SH-SY5Y (cell line): ENCODE results near the gene TMEM117.

ENCODE experiments used
- GATA2 ChIP-seq: IDR thresholded peaks from 2 replicates; pipeline ENCODE4 v1.6.1; 2011; ENCODE audit warnings: mild to moderate bottlenecking, low read depth, low read length
- GATA3 ChIP-seq: IDR thresholded peaks from 2 replicates; pipeline ENCODE4 v1.6.1; 2011; ENCODE audit warnings: low read depth, mild to moderate bottlenecking, low read length, moderate library complexity

Gene TMEM117

DNA sequence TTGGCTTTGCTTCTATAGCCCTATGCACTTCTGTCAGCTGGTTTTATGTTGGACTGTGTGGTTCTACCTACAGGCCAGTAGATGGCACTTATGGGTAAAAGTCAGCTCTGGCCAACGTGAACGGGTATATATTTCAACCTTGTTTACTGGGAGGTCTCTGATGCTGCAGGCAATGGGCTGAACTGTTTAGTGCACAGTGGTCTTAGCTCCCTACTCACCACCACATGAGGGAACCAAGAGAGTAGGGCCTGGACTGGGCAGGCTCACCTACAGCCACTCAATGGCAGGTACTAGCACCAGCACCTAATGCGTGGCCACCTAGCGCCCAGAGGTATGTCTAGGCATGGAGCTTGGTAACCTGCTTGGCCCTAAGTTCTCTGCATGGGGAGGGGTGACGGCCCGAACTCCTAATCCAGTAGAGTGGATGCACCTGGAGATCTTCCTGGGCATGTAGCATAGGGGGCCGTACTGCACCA, 481.8 kb downstream of the TMEM117 start:
- TF ChIP-seq GATA3: no peak
- no peak for TF ChIP-seq GATA2

DNA sequence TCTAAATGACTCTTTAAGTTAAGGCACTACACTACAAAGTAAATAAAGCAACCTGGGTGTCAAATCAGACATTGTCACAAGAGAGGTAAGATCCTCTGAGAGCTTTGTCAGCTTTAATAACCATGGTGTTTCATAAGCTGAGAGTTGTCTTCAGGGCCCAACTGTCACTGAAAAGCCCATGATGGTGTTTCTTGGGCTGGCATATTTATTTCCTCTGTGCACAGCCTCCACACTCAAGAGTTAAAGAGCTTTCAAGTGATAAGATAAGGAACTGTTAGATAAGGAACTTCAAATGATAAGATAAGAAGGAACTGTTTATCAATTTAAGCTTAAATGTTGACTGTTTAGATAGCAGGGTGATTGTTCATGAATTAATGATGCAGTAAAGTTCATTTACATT, 495.4 kb downstream of the TMEM117 start:
- no peak for TF ChIP-seq GATA2
- no peak for TF ChIP-seq GATA3

DNA sequence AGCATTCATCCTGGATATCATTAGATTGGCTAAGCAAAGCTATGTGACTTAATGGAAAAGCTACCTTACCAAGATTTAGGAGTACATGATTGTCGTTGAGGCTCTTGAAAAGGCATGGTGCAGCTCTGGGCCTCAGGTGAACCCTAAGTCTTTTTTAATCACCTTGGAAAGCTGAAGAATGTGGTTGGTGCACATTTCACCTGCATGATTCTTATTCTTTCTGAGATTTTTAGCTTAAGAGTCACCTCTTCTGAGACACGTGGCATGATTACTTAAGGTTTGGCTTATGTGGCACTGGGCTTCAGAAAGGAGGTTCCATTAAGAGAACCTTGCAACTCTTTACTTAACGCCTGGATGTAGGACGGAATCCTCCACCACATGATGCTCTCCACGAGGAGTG, 498.5 kb downstream of the TMEM117 start:
- TF ChIP-seq GATA2 (no peak), GATA3 (no peak)

DNA sequence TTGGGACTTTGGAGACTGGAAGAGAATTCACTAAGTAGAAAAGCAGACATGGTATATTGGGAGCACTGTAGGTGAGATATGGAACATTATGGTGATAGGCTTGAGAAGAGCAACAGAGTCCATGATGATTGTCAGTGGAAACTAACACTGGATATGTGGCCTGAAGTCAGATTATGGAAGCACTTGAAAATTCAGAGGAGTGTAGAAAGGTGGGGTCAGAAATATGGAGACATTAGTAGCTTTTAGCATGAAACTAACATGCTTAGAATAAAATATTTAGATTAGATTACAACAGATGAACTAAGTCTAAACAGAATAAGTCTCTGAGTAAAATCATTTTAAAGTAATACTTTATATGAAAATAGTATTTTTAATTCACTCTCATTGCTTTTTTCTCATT, 499.1 kb downstream of the TMEM117 start:
- no peak for TF ChIP-seq GATA2
- TF ChIP-seq GATA3: no peak

DNA sequence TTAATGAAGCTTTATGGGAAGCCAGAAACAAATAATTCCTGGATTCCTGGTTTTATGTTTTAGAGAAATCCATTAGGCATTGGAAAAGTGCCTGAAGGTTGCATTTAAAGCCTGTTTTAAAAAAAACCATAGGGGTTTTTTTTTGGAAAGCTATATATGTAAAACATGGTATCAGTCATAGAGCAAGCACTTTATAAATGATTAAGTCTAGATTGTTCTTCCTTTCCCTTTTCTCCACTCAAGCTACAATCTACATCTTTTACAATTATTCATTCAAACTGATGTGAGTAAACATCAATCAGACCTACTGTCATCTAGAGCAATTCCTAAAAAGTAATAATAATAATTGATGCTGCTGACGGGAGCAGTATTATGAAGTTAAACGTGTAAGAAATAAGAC, 500.7 kb downstream of the TMEM117 start:
- TF ChIP-seq GATA2 (no peak), GATA3 (no peak)

DNA sequence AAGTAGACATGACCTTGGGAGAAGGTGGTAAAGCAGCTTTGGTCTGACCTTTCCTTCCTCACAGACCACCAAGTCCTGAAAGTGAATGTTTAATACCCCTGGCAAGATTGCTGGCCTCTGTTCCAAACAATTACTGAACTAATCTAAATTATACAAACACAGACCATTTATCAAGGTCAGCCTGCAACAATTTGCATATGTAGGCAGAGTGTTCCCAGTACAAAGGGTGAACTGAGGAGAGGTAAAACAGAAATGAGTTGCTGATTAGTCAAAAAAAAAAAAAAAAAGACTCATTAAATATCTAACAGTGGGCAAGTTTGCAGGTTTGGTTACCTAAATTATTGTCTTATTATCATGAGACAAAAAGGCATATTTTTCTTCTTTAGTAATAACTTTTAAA, 506.5 kb downstream of the TMEM117 start:
- TF ChIP-seq GATA2 (no peak), GATA3 (no peak)

DNA sequence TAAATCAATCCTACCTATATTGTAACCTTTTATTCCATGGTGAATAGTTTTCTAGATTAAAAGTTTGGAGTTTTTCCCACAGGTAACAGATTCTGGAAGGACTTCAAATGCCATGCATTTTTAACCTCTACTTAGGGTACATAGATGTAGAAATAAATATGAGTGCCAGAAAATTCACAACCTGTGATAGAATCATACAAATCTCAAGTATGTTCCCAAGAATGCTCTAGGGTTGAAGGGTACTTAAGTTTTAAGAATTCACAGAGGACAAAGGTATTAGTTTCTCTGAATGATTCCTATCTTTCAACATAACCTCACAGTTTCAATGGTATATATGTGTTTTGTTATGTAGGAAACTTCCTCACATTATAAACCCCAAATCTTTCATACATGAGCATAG, 511.3 kb downstream of the TMEM117 start:
- TF ChIP-seq GATA2 (no peak), GATA3 (no peak)

DNA sequence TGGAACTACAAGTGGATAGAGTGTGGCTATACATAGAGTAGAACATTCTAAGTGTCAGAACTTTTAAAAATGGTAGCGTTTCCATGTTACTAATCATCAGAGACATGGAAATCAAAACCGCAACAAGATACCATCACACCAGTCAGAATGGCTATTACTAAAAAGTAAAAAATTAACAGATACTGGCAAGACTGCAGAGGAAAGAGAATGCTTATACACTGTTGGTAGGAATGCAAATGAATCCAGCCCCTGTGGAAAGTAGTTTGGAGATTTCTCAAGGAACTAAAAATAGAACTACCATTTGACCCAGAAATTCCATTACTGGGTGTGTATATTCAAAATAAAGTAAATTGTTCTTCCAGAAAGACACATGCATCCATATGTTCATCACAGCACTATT, 521.6 kb downstream of the TMEM117 start:
- TF ChIP-seq GATA3 (no peak), GATA2 (no peak)

DNA sequence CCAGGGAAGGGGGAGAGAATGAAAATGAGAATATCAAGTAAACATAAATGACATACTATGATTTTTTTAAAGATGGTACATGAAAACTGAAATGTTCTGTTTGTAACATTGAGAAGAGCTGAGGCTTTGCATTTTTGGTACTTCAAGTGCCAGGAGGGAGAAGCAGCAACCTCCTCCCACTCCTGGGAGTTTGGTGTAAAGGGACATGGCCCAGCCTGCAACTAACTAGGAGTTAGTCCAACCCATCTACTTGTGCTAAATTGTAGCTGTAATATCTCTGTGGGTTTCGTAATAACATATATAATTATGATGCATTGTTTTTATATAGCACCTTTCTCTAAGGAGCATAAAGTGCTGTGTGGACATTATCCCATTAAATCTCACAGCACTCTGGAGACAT, 522.8 kb downstream of the TMEM117 start:
- no peak for TF ChIP-seq GATA2
- TF ChIP-seq GATA3: no peak

DNA sequence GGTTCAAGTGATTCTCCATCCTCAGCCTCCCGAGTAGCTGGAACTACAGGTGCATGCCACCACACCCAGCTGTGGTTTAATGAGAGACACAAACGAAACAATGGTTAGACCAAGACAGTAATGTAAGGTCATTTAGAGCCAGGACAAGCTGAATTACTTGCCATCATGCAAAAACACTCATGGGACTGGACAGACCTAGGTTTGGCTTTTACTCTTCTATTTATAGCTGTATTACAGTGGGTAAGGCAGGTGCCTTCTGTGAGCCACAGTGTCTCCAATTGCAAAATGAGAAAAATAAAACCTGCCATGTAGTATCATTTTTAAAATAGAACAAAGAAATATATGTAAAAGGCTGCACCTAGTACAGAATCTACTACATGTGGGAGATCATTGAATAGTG, 527.1 kb downstream of the TMEM117 start:
- TF ChIP-seq GATA2 (no peak), GATA3 (no peak)

DNA sequence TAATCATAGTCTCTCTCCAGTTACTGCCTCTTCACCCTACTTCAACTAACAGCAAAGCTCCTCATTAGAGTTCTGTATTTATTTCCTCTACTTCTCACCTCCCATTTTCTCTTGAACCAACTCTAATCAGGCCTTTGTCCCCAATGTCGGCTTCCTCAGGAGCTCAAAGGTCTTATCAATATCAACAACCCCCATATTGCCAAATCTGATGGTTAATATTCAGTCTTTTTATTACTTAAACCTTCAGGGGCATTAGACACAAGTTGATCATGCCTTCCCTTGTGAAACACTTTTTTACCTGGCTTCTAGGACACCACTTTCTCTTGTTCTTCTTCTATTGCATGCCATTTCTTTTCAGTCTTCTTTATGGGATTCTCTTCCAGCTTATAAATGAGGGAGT, 531.3 kb downstream of the TMEM117 start:
- TF ChIP-seq GATA3 (no peak), GATA2 (no peak)

DNA sequence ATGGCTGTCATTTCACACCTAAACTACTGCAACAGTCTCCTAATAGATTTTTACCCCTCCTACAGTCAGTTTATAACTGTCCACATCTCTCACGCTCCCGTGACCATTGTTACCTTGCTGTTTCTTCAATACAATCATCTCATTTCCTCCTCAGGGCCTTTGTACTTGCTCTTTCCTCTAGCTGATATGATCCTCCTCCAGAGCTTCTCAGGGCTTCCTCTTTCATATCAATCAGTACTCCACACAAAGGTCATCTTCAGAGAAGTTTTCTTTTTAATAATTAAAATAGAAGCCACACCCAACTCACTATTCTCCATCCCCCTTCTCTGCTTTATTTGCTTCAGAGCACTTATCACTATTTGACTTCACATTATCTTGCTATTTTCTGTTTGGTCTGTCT, 532.0 kb downstream of the TMEM117 start:
- TF ChIP-seq GATA3 (no peak), GATA2 (no peak)

DNA sequence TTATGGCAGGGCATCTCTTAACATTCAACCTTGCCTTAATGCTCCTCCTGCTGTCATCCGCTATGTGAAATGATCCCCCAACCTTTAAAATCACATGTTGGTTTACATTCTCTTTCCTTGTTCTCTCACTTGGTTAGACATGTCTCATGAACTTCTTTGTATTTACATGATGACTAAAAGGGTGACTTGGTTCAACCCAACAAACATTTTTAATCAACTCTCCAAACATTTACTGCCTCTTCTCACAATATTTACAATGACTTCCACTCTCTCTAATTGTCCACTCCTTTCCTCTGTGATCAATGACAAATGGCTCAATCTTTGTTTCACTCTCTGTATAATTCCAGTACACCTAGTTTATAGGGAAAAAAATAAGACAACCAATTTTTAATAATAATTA, 534.1 kb downstream of the TMEM117 start:
- TF ChIP-seq GATA3: no peak
- TF ChIP-seq GATA2: no peak

DNA sequence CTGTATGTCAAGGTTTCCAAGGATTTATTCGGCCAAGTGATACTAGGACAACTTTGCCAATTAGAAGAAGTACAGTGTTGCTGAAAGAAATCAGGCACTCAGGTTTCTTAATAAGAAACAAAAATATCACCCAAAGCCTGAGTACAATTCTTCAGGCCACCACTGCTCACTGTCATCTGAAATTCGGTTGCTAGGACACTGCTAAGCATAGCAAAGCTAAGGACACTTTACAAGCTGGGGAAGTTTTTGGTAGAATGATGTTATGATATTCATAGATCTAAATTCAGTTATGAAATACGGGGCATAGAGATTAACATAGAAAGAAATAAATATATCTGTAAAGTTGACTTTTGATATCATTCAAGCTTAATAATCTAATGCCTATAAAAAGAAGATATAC, 535.1 kb downstream of the TMEM117 start:
- TF ChIP-seq GATA2 (no peak), GATA3 (no peak)

DNA sequence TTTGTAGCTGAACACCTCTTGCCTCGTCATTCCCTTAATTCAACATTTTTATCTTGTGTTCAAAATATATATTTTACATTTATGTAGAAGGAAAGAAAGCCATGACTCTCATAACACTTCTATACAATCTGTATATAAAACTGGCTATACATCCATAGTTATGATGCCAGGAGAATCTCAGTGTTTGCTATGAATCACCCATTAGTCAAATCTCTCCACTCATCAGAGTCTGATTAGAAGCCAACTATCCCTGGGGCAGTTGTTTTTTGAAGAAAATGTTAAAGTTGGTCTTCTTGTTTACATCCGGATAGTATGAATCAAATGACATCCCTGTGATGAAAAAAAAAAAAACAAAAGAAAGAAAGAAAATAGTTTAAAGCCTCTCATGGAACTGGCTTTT, 536.4 kb downstream of the TMEM117 start:
- TF ChIP-seq GATA2 (no peak), GATA3 (no peak)

DNA sequence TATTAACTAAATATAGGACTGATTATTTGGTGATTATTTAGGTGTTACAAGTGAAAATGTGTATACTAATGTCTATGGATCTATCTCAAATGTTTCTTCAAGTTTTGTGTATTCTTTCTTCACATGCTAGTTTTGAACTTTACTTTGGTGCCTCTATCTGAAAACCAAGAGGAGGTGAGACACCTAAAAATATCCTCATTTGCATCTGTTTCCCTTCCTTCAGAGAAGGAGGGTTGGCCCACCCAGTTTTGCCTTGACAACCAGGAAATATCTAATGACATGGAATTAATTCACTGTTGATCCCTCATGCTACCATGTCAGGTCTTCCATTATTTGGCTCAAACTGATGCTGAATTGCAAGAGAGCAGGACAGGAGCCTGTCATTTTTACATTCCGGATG, 539.8 kb downstream of the TMEM117 start:
- TF ChIP-seq GATA3: no peak
- no peak for TF ChIP-seq GATA2
